Hypothalamus (tissue), 51 donors: ENCODE measurements around the gene IKZF2.

Source experiments
- DNase-seq, 51 donors: peaks; one replicate each; lab custom pipeline; 2025; lab: John Stamatoyannopoulos, UW

Gene IKZF2

DNA sequence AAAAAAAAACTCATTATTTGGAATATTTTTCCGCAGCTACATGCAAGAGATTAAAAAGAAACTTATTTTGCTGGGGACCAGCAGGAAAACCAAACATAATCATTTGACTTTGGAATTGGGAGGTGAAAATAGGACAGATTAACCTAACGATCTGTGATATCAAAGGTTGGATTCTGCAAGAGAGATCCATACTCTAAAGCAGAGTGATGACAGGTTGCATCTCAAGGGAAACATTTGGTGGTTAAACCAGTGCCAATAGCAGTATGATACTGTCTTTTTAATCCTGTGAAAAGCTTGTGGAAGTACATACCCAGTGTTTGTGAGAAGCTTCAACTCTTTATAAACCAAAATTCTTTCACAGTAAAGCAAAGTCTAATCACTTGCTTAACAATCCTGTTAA, 5.3 kb upstream of the IKZF2 start:
- DNase-seq, result no peak

DNA sequence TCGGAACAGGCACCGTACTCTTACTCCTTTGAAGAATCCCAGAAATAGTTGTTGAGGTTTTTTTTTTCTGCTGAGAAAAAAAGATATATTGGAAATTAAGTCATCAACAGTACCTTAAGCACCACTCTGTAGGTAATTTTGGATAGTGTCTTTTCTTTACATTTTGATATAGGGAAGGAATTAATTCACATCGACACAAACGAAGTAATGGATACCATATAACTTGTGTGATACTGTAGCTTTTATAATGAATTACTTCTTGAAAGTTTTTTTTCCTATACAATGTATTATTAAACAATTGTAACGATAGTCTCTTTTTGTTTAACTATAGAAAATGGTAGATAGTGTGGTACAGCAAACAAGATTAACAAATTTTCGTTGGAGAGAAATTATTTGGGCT, 1.5 kb upstream of the IKZF2 start:
- DNase-seq, result no peak

DNA sequence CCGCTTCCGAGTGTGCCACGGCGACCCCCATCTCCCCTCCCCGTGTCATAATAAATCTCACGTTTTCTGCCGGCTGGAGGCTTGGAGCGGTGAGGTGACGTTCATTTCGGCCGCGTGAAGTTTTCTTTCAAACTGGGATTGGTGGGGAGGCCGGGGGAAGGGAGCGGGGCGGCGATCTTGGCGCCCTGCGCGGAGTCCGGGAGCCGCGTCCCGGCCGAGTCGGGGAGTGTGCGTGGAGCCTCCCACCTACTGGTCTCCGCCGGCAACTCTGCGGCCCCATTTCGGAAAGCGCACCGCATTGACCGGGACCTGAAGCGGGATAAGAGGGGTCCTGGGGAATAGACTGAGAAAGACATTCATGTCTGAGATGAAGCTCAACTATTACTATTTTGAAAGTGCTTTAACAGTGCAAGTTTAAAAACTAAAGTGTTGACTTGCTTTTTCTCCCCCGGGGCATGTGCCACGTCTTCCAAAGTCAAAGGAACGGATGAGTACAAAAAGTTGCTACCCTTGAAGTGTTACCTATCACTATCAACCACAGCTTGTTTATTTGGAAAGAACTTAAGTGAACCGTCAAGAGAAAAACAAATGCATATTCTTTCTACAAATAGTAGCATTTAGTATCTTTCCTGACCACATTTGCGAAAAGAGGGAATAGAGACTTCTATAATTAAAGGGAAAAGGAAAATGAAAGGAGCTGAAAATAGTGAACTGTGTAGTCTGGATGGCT, 818 bp upstream of the IKZF2 start:
- DNase-seq, result peak in 46 of 51 donors; percentile 4 to 86 (median 62)

DNA sequence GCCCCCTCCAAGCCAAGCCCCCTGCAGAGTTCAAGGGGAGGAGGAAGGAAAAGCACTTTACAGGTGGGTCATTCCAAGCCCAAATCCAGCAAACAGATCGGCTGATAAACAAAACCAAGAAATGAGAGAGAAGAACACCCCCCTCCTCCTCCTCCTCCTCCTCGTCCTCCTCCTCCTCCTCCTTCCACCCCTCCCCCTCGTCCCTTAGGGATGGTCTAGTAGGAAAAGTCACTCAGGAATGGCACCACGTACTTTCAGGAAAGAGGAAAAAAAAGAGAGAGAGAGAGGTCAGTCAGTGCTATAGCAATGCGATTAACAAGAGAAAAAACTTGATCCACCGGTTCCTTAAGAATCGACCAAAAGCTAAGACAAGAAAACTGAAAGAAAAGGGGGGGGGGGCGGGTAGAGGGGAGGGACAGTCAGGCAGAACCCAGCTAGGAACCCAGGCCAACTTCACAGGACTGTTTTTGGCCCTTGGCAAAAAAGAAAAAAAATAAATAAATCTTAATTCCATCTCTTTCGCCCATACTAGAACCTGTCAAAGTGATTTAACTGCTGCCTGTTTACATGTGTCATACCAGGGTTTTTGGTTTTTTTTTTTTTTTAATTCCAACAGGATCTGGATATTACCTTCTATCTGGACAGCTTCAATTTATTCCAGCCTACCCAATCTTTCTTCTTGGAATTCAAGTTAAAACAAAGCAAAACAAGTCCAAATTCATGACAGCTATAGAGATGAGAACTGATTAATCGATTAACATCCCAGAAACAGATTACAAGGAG, 906 bp downstream of the IKZF2 start:
- DNase-seq, result peak in 17 of 51 donors; percentile 4 to 59 (median 10)

DNA sequence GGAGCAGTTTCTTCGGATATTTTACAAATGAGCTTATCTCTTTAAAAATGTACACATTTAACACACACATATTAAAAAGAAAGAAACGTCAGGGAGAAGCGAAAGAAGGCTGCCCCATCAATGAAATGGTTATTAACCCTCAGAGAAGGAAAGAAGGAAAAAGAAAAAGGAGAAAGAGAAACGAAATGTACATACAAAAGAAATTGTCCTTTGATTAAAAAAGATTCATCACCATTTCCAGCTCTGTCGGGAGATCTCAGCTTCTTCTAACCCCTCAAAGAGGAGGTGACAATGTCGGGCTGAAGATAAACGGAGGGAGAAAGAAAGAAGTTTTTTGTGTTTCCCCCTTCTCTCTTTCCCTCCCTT, 1.5 kb downstream of the IKZF2 start:
- no peak for DNase-seq

DNA sequence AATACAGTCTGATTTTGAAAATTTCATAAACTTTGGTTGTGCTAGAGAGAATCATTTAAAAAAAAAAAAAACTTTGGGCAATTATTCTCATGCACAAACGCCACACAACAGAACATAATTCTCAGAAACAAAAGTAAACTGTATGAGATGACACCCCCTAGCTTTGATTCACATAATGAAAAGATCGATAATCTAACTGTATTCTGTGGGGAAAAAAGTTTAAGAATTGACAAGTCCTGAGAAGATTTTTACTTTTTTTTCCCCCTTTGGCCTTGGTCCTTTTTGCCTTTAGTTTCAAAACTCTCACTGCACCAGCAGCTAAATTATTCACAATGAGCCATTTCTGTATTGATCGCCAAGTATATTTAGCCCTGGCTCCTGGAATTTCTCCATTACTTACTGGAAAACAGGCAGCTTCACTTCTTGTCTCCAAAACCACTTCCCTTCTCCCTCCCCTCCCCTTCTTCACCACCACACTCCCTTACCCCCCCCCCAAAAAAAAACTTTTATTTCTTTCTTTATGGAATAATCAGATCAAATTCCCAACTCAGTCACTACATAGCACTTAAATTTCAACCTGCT, 2.0 kb downstream of the IKZF2 start:
- peak in 2 of 51 donors; percentile 13 to 58 for DNase-seq

DNA sequence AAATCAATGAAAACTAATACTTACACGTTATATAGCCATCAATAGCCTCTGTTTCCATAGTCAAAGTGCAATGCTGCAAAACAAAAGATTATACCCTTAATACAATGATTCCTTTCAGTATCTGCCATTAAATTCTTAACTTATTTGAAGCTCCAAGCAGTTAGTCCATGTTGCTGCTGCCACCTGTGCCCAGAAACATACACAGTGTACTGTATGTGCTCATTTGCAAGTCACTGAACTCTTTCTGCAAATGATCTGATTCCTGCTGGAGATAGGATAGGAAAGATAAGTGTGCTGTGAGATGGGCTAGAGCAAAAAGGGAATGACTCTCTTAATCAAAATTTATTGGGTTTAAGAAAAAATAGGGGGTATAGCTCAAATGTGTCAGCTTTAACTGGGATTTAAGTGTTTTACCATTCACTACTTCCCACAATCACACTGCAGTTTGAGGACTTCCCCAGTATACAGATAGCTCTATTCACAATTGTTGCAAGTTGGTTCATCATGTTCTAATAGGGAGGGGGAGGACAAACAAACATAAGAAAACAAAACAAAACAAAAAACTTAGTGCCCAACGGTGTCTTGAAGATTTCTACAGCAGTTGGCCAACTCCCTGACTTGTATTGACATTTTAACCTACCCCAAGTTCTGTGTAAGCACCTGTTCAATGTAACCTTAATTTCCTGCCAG, 2.7 kb downstream of the IKZF2 start:
- peak in 6 of 51 donors; percentile 1 to 89 (median 13) for DNase-seq

DNA sequence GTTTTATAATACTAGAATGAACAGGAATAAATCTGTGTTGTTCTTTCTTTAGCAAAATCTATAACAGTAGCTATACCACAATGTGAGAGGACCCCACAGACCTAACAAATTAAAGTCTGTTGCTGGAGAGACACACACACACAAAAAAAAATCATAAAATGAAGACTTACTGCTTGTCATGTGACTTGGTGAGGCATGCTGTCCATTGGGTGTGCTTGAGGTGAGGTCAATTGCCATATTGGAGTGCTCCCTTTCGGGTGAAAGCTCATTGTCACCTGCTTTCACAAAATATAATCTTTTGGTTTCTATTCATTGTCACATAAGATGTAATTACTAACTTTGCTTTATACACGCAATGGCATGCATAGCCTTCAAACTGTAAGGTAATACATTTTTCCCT, 3.9 kb downstream of the IKZF2 start:
- DNase-seq, result no peak

DNA sequence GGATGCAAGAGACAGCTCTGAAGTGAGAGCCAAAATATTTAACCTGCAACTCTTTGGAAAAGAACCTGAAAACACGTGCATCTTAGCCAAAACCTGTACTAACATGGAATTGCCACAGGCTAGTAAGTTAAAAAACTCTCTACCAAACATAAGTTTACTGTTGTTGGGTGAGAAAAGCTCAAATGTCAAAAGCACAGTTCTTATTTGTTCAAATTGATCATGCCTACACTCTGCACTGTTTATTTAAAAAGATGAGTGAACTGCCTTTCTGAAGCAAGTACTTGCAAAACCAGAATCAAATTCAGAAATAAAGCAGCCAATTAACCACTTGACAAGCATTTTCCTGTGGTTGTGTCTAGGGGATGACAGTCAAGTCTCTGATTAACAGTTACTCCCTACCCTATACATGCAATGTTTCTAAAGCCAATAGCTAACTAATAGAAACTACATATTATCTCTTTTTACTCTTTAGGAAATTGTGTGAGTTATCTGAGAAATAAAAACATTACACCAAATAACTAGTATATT, 5.6 kb downstream of the IKZF2 start:
- DNase-seq, result peak in 1 of 51 donors; percentile 20

DNA sequence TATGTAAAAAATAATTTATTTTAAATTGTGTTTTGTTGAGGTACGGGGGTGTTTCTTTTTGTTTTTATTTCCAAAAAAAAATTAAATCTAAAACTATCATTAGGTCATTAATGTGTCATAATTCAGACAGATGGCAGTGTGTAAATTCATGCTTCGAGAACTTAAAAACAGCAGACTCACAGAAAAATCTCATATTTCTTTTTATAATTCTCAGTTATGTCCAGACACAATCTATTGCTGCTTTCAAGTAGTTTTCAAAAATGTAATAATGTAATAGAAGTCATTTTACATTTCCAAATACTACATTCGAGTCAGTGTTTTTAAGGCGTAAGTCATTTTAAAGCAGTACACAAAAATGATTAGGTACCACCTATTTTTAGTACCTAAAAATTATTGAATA, 14.3 kb downstream of the IKZF2 start:
- DNase-seq, result no peak

DNA sequence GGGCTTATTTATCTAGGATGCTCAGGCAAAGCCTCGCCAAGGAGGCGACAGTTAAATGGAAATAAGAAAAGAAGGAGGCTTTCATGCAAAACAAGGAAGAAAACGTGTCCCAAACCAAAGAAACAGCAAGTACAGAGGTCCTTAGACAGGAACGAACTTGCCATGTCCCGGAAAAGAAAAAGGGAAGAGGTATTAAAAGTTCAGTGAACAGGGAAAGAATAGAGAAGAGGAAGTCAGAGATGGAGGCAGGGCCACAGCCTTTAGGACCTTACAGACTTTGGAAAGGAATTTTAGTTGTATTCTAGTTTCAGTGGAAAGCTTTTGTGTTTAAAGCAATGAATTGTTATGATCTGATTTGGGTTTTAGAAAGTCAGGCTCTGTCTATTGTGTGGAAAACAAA, 22.1 kb downstream of the IKZF2 start:
- DNase-seq, result peak in 3 of 51 donors; percentile 10 to 29 (median 11)

DNA sequence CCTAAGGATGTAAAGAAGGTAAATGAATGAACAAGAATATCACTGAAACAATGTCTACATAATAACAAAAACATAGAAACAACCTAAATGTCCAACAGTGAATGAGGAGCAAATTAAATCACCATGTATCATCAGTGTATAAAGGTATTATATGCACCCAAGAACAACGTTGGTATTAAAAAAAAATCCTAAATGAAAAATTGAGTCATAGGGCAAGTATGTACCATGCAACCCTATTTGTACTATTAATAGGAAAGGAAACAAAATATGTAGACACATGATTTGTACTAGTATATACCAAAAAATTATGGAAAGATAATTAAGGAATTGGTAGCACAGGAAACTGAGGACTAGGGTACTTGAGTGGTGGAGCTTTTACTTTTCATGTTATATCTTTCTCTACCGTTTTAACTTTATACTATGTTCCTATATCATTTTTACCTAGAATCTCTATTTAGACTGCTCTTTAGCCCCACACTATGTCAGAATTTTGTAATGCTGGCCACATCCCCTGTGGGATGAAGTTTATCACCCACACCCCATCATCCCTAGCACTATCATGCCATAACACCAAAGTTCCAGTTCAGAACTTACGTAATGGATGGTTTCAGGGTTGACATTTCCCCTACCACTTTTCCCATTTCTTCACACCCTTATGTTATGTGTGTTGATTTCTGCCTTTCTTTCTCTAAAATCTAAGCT, 25.6 kb downstream of the IKZF2 start:
- no peak for DNase-seq

DNA sequence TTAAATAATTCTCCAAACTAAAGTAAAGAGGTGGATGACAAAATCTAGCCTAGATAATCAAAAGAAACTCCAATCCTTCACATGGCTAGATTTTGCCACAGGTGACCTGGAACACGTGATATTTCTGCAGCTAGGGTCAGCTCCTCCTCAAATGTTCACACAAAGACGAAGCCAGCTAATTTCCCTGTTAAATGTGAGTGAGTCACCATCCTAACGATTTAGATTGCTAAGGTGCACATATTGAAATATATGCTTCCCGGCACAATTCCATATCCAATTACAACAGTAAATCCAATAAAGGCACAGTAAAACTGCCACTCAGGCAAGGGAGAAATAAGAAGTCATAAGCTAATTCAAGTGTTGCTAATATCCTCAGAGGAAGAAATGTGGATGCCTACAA, 28.7 kb downstream of the IKZF2 start:
- DNase-seq, result no peak

DNA sequence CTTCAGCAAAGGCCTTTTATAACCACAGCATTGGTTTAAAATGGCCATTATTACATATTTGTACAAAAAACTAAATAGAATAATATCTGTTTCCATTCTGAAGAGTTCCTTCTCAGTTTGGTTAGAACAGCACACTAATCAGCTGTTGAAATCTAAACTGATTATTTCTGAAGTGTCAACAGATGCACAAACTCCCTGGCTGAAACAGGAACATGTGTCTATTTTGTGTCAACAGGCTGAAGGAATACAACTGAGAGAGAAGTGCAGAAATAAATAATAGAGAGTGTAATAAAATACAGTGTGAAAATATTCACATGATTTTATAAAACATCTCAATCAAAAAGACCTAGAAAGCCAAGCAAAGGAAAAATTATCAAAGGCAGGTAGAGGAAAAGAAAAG, 29.7 kb downstream of the IKZF2 start:
- no peak for DNase-seq

DNA sequence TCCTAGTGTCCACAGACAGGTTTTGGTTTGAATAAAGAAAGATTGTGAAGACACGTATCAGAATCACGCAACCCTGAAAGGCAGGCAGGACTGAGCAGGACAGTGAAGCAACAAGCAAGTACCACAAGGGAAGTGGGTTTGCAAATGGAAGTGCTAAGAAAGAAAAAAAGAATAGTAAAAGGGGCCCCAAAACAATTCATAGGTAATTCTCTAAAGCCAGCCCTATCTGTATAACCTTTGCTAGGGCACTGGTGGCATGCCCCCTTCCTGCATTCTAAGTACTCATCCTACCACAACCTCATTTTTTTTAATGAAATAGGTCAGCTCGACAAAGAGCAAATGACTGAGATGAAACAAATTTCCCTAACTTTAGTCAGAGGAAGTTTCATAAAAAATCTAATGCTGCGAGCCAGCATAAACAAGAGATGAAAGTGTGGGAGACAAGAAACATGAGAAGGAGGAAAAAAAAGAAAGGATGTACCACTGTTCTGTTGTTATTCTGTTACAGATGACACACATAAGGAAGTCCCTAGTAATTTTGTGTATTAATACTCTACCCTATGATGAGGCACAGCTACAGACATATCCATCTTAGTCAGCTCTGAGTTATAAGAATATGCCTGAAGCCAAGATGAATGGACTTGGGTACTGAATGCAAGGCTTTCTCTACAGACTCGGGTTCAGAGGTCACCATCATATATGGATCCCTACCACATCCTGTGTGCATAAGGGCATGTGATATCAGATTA, 32.2 kb downstream of the IKZF2 start:
- DNase-seq, result no peak

DNA sequence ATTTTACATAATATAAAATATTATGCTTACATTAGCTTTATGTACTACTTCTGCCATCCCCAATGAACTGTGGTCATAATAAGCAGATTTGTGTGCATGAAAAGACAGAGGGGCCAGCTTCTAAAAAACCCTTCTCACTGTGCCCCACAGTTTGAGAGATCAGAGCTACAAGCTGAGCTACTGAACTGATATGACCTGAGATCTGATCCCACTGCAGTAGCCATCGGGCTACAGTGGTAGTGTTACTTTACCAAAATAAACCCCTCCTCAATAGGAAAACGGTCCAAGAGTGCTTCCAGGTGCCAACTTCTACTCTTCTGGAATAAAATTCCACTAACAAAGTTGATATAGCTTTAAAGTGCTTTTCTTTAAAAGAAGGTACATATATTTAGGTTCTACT, 43.1 kb downstream of the IKZF2 start:
- DNase-seq, result no peak

DNA sequence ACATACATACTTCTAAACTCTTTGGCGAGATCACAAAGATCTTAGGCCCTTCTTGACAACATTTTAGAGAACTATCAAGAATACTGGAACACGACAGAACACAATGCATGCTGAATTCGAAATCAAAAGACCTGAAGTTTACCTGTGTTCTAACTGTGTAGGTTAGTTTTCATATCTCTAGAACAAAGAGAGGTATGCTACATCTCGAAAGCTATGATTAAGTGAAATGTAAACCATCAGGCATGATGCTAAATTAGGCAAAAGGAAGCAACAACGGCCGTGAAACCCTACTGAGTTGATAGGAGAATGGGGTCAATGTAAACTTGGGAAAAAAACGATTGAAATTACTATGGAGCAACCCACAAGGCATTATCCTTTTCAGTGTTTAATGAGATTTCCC, 43.7 kb downstream of the IKZF2 start:
- no peak for DNase-seq

DNA sequence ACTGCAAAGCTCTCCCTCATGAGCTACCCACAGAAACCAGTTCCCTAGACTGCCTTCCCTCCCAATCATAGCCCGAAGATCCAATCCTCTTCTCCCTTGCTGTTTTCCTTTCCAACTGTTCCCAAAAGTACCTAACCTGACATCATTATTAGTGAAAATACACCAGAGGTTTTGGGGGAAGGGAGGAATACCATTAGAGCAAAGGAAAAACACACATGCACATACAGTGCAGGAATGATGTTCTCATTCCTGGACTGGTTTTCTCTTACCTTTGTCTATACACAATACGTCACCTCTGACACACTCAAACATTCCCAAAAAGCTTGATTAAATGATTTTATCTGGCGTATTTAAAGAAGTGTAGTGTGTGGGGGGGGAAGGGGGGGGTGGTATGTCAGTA, 46.2 kb downstream of the IKZF2 start:
- DNase-seq, result no peak

DNA sequence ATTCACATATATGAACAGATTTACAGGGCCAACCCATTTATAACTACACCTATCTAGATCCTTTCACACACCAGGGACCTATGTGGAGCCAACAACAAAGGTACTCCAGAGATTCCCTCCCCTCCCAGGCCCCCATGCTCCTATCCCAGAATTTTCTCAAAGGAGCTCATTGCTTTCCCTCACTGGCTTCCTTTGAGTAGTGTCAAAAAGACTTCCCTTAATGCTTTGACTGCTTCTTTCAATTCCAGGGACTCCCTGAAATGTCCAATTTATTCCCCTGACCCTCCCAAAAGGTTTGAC, 46.6 kb downstream of the IKZF2 start:
- no peak for DNase-seq
